Endothelial cell of umbilical vein (primary cell): ENCODE results near the gene DGKD.

Experiments used
- EZH2 ChIP-seq: IDR thresholded peaks from 2 replicates; pipeline ENCODE4 v1.6.1; 2012; ENCODE audit warnings: borderline replicate concordance, low read depth, mild to moderate bottlenecking, moderate library complexity, low read length, inconsistent platforms; ENCODE audit not compliant: severe bottlenecking
- FOS ChIP-seq: IDR thresholded peaks from 2 replicates; pipeline ENCODE4 v1.6.1; 2011; ENCODE audit warnings: mild to moderate bottlenecking, low read length, moderate library complexity, borderline replicate concordance; ENCODE audit not compliant: insufficient read depth
- JUN ChIP-seq: IDR thresholded peaks from 2 replicates; pipeline ENCODE4 v1.6.1; 2011; ENCODE audit warnings: borderline replicate concordance, low read depth; ENCODE audit not compliant: insufficient read length, insufficient read depth
- MYC ChIP-seq: IDR thresholded peaks from one replicate; pipeline ENCODE4 v1.6.1; 2011; ENCODE audit warnings: mild to moderate bottlenecking, low read depth, low read length
- POLR2A ChIP-seq: IDR thresholded peaks from 2 replicates; pipeline ENCODE4 v1.6.1; 2012; ENCODE audit warnings: low read depth, mild to moderate bottlenecking, control low read depth, low read length
- POLR2AphosphoS5 ChIP-seq: IDR thresholded peaks from 2 replicates; pipeline ENCODE4 v1.6.1; 2012; ENCODE audit warnings: low read depth, mild to moderate bottlenecking, control low read depth, low read length, moderate library complexity; ENCODE audit not compliant: insufficient read depth
- TF ChIP-seq, protein P1 (sequence below), 2 donors: IDR thresholded peaks; 1 replicate in 1 of 2; 2 replicates in 1 of 2; pipeline ENCODE4 v1.5.1; 2011; ENCODE audit warnings: low read length in 2 of 2, mild to moderate bottlenecking in 2 of 2, moderate library complexity in 2 of 2, control low read depth in 1 of 2, inconsistent platforms in 1 of 2, low read depth in 1 of 2; ENCODE audit not compliant: insufficient read depth in 1 of 2; ENCODE audit errors: extremely low read depth in 1 of 2
- TF ChIP-seq, protein P2 (sequence below): IDR thresholded peaks from 2 replicates; pipeline ENCODE4 v1.6.1; 2011; ENCODE audit not compliant: insufficient read depth, insufficient read length

DNA sequence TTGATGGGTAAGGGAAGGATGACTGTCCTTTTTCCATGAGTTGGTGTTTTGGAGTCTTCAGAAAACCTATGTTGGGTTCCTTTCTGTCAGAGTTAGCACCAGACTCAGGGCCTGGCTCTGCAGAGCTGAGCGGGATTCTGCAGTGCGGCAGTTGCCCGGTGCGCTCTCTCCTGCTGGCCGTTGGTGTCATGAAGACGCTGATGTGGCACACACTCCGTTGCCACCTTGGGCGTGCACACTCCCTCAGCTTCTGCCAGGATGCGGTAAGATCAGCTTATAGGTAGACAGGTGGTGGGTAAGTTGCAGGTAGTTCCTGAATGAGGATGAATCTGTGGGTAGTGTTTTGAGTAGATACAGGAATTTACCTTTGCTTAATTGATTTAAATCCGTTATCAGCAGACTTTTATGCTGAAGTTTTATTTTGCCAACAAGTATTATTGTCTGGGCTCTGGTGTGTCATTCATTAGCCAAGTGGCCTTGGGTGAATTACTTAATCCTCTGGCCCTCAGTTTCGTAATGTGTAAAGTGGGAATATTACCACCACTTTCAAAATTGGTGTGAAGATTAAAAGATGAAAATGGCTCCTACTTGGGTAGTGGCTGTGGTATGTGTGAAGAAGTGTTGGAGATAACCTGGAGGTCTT lies 26.8 kb downstream of the DGKD start:
- TF ChIP-seq POLR2A (no peak), EZH2 (no peak), MYC (no peak), POLR2AphosphoS5 (no peak), JUN (no peak), FOS (no peak)
- TF ChIP-seq, protein P1, sequence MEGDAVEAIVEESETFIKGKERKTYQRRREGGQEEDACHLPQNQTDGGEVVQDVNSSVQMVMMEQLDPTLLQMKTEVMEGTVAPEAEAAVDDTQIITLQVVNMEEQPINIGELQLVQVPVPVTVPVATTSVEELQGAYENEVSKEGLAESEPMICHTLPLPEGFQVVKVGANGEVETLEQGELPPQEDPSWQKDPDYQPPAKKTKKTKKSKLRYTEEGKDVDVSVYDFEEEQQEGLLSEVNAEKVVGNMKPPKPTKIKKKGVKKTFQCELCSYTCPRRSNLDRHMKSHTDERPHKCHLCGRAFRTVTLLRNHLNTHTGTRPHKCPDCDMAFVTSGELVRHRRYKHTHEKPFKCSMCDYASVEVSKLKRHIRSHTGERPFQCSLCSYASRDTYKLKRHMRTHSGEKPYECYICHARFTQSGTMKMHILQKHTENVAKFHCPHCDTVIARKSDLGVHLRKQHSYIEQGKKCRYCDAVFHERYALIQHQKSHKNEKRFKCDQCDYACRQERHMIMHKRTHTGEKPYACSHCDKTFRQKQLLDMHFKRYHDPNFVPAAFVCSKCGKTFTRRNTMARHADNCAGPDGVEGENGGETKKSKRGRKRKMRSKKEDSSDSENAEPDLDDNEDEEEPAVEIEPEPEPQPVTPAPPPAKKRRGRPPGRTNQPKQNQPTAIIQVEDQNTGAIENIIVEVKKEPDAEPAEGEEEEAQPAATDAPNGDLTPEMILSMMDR (IDR thresholded peaks at IDR 0.05; ENCODE audit: extremely low read depth in 1 of 2, insufficient read depth in 1 of 2, low read depth in 1 of 2, low read length in 2 of 2), result no peak
- TF ChIP-seq, protein P2, sequence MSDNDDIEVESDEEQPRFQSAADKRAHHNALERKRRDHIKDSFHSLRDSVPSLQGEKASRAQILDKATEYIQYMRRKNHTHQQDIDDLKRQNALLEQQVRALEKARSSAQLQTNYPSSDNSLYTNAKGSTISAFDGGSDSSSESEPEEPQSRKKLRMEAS, result no peak
